PFSK-1 (cell line): Measurements from ENCODE around the gene VEPH1.

ENCODE experiments used
- POLR2AphosphoS5 ChIP-seq: IDR thresholded peaks from 2 replicates; pipeline ENCODE4 v1.6.1; 2012; ENCODE audit warnings: low read depth, mild to moderate bottlenecking, control low read depth, low read length, moderate library complexity
- REST ChIP-seq, 2 experiments: IDR thresholded peaks; 2 replicates each; pipeline versions ENCODE4 v1.6.1 to v1.8.0; 2011 to 2012; ENCODE audit warnings: low read depth in 2 of 2, low read length in 2 of 2, control low read depth in 1 of 2, inconsistent platforms in 1 of 2, mild to moderate bottlenecking in 1 of 2, moderate library complexity in 1 of 2; ENCODE audit not compliant: insufficient read depth in 1 of 2
- SIN3A ChIP-seq: IDR thresholded peaks from 2 replicates; pipeline ENCODE4 v1.6.1; 2012; ENCODE audit warnings: mild to moderate bottlenecking, low read length, moderate library complexity, borderline replicate concordance; ENCODE audit not compliant: insufficient read depth
- TAF1 ChIP-seq: IDR thresholded peaks from 2 replicates; pipeline ENCODE4 v1.6.1; 2012; ENCODE audit warnings: low read length, control low read depth, borderline replicate concordance; ENCODE audit not compliant: insufficient read depth

- TF ChIP-seq POLR2AphosphoS5, result no peak
- TF ChIP-seq REST (IDR thresholded peaks at IDR 0.05; ENCODE audit: insufficient read depth in 1 of 2, low read depth in 2 of 2, low read length in 2 of 2), result no peak
- TF ChIP-seq SIN3A, result no peak
- TF ChIP-seq TAF1, result no peak
Observed at GRCh38 chr3:157235291-157235690, 267.9 kb downstream of the VEPH1 start.
